Activated T-helper 17 cell treated with anti-CD3 and anti-CD28 coated beads, Interleukin-2, amount 50 U/mL, for 72 hours (primary cell): ENCODE data around the gene IMMP2L. TPM values are rescaled to one million over a fixed set of nuclear protein-coding genes. Genes with fewer than 3 reads are reported as not detected.

Experiments used
- ATAC-seq: fragments of 150-1000 bp; cut with Tn5 transposase; replicated peaks from 2 replicates; pipeline ENCODE4 v1.10.0; 2021; ENCODE audit warnings: mild to moderate bottlenecking, moderate library complexity
- H3K27ac Mint-ChIP-seq: one replicate; pipeline ENCODE4 v1.8.0; 2022; ENCODE audit warnings: mixed read lengths
- H3K27me3 Mint-ChIP-seq: one replicate; pipeline ENCODE4 v1.8.0; 2022; ENCODE audit warnings: mixed read lengths
- H3K36me3 Mint-ChIP-seq: one replicate; pipeline ENCODE4 v1.8.0; 2022; ENCODE audit warnings: low read depth, mild to moderate bottlenecking, mixed read lengths
- H3K4me1 Mint-ChIP-seq: one replicate; pipeline ENCODE4 v1.8.0; 2022; ENCODE audit warnings: mixed read lengths
- H3K4me3 Mint-ChIP-seq: one replicate; pipeline ENCODE4 v1.8.0; 2022; ENCODE audit warnings: mild to moderate bottlenecking, mixed read lengths
- H3K9me3 Mint-ChIP-seq: one replicate; pipeline ENCODE4 v1.8.0; 2022; ENCODE audit warnings: mixed read lengths
- total RNA-seq, 2 donors: library from RNA; stranded (reverse); gene quantifications; one replicate each; pipeline ENCODE4 v1.2.3, GENCODE V29; 2022

Gene IMMP2L
- total RNA-seq, 2 donors from 2014 or later: 9.5 to 27.6 TPM

DNA sequence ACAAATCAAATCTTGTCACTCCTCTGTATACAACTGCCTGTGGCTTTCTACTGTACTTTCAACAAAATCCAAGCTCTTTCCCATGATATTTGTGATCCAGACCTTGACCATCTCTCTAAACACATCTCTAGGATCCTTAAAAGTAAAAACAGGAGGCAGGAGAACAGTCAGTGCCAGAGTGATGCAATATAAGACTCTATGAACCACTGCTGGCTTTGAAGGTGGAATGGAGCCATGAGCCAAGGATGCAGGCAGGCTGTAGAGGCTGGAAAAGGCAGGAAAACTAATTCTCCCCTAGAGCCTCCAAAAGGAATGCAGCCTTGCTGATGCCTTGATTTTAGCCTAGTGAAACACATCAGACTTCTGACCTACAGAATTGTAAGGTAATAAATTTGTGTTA is 516.8 kb downstream of the IMMP2L start:
- Mint-ChIP-seq H3K4me3 (no peak overlapping the region), H3K27me3 (no peaks in the 10 kb centered on the region), H3K4me1 (peaks cover 9% of the 10 kb centered on the region), H3K9me3 (no peaks in the 10 kb centered on the region), H3K36me3 (no peaks in the 10 kb centered on the region), H3K27ac (no peak overlapping the region)
- no peak for ATAC-seq

DNA sequence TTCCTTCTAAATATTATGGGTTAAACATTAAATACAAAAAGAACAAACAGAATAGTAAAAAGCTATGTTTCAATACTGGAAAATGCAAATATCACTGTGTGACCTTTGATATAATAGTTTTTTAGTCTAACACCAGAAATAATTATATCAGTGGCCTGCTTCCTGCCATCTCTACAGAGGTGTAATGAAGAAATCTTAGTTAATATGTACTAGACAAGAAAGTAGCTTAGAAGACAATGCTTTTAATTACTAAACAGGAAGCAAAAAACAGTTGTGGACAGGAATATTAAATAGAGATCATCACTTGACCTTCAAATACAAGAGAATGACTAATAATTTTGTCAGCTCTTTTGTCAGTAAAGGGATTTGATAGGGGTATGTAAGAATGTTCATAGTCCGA is 518.7 kb downstream of the IMMP2L start:
- Mint-ChIP-seq H3K9me3 (no peaks in the 10 kb centered on the region), H3K4me3 (no peak overlapping the region), H3K27ac (no peak overlapping the region), H3K4me1 (peaks cover 9% of the 10 kb centered on the region), H3K27me3 (no peaks in the 10 kb centered on the region), H3K36me3 (no peaks in the 10 kb centered on the region)
- ATAC-seq: no peak

DNA sequence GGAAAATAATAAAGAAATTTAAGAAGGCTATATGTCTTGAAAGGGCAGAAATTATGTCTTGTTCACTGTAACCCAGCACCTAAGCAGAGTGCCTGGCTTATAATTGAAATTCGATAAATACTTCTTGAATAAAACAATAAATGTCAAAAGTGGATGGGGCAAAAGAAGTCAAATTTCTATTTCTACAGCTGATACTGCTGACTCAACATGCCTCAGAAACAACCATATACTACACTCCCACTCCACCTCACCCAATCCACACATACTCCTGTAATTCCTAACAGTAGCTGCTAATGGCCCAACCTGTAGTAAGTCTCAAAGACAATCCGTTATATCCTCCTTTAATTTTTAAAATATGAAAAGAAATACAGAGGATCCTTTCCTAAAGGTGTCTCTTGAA is 519.5 kb downstream of the IMMP2L start:
- no peaks in the 10 kb centered on the region for H3K27me3 Mint-ChIP-seq

DNA sequence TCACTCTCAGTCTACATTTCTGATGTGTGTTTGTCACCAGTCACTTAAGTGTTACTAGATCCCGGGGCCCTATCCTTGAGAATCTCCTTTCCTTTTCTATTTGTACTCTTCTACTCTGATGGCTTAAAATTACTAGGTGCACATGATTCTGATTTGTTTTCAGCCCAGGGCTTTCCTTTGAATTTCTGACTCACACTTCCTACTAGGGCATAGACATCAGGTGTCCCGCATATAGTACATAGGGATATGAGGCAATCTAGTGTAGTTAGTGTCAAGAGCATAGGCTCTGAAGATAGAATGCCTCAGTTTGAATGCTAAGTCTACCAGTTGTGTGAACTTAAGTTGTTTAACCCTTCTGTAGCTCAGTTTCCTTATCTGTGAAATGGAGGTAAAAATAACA is 520.7 kb downstream of the IMMP2L start:
- no peak overlapping the region for H3K4me3 Mint-ChIP-seq
- H3K9me3 Mint-ChIP-seq: no peaks in the 10 kb centered on the region
- H3K27ac Mint-ChIP-seq: no peak overlapping the region
- ATAC-seq: peak; percentile 44
- H3K4me1 Mint-ChIP-seq: peaks cover 5% of the 10 kb centered on the region
- no peaks in the 10 kb centered on the region for H3K27me3 Mint-ChIP-seq
- H3K36me3 Mint-ChIP-seq: no peaks in the 10 kb centered on the region

More for the DNA sequence above, 519.5 kb downstream of the IMMP2L start:
- no peak for ATAC-seq
- Mint-ChIP-seq H3K4me3 (no peak overlapping the region), H3K9me3 (no peaks in the 10 kb centered on the region), H3K27ac (no peak overlapping the region), H3K4me1 (peaks cover 5% of the 10 kb centered on the region), H3K36me3 (no peaks in the 10 kb centered on the region)

DNA sequence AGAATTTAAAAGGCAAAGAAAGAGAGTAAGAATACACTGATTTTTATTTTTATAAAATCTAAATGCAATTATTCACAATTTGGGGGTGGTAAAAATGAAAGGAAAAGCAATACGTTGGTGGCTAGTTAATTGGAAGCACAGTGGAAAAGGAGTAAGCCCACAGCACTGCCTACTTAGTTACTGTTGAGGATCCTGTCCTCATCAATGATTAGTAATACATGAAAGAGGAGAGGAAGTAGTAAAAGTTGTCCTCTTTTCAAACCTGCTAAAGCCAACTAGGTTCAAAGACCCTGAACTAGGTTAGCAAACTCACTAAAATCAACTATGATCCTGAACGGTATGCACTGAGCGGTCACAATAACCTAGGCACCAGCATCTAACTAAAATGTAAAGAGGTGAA is 524.1 kb downstream of the IMMP2L start:
- Mint-ChIP-seq H3K27ac (no peak overlapping the region), H3K9me3 (no peaks in the 10 kb centered on the region), H3K4me1 (peaks cover 5% of the 10 kb centered on the region), H3K4me3 (no peak overlapping the region), H3K27me3 (no peaks in the 10 kb centered on the region), H3K36me3 (no peaks in the 10 kb centered on the region)
- ATAC-seq: no peak

DNA sequence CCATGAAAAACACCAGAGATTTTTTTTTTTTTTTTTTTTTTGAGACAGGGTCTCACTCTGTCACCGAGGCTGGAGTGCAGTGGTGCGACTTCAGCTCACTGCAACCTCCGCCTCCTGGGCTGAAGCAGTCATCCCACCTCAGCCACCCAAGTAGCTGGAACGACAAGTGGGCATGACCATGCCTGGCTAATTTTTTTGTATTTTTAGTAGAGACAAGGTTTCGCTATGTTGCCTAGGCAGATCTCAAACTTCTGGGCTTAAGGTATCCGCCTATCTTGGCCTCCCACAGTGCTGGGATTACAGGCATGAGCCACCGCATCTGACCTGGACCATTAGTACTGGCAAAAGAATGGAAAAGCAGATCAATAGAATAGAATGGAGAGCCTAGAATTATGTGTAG is 530.4 kb downstream of the IMMP2L start:
- Mint-ChIP-seq H3K36me3 (no peaks in the 10 kb centered on the region), H3K27ac (no peak overlapping the region), H3K9me3 (peaks cover 3% of the 10 kb centered on the region), H3K4me1 (peaks cover 23% of the 10 kb centered on the region), H3K27me3 (no peaks in the 10 kb centered on the region), H3K4me3 (no peak overlapping the region)
- no peak for ATAC-seq

DNA sequence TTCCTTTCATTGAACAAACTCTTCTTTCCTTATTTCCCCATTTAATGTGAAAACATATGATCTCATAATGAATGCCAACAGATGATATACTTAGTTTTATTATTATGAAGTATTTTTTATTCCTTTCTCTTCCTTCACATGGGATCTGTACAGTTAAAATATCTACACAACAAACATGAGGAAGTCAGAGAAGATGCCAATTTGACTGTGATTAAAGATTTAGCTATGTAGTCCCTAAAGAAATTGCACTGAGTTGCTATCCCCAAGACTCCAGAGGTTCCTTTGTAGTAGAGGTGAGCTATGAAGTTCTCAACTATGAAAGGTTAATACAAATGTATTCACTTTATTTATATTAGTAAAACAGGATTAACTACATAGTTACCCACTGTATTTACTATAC is 532.0 kb downstream of the IMMP2L start:
- no peak for ATAC-seq
- H3K4me1 Mint-ChIP-seq: peaks cover 33% of the 10 kb centered on the region

DNA sequence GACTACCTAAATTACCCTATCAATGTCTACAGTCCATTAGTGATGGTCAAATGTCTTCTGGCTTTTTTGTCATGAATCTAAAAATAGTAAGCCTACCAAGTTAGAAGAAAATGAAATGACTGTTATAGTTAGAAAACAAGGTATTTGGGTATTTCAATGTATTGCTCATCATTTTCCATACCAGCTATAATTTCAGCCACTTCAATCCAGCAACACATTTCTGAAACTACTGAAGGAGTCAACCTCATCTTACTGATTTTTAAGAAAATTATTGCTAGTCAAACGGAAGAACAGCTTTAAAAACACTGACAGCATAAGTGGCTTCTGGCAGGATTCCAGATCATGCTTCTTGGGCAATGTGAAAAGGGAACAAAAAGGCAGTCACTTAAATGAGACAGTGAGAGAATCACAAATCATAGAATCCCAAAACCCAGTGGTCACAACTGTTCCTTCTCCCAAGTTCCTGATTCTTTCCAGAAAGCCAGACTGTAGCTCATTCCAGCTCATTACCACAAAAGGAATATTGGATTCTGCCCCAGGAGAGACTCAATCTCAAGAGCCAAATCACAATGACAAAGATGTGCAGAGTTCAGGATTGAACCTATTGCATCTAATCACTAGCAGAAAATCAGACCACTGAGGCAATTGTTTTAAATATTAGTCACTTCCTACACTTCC is 532.6 kb downstream of the IMMP2L start:
- peak; percentile 68 for ATAC-seq

More for the DNA sequence above, 532.0 kb downstream of the IMMP2L start:
- H3K27ac Mint-ChIP-seq: peak overlapping the region; percentile 91
- no peaks in the 10 kb centered on the region for H3K36me3 Mint-ChIP-seq
- peaks cover 3% of the 10 kb centered on the region for H3K9me3 Mint-ChIP-seq
- H3K4me3 Mint-ChIP-seq: peak overlapping the region; percentile 72
- H3K27me3 Mint-ChIP-seq: no peaks in the 10 kb centered on the region

DNA sequence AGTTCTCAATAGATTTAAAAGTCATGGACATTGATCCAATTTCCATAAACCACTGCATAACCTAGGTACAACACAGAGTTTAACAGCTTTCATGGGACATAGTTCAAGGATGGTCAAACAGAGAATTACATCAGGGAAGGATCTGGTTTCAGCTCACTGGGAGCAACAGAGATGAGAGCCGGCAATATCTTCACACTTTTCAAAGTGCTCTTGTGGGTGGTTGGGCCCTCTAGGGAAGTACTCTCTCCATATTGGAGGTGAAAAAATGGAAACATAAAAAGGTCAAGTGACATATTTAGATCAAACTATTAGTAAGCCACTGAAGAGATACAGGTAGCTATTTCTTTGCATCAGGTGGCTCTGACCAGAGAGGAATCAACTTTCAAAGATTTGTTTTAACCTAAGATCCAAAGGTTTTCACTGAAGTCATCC is 533.1 kb downstream of the IMMP2L start:
- Mint-ChIP-seq H3K4me1 (peaks cover 44% of the 10 kb centered on the region), H3K9me3 (peaks cover 3% of the 10 kb centered on the region), H3K27me3 (no peaks in the 10 kb centered on the region), H3K36me3 (no peaks in the 10 kb centered on the region), H3K27ac (peak overlapping the region; percentile 91), H3K4me3 (peak overlapping the region; percentile 72)
- peak; percentile 30 for ATAC-seq

More for the DNA sequence above, 532.6 kb downstream of the IMMP2L start:
- peaks cover 3% of the 10 kb centered on the region for H3K9me3 Mint-ChIP-seq
- H3K4me3 Mint-ChIP-seq: peak overlapping the region; percentile 72
- H3K27ac Mint-ChIP-seq: peak overlapping the region; percentile 91
- H3K27me3 Mint-ChIP-seq: no peaks in the 10 kb centered on the region
- H3K36me3 Mint-ChIP-seq: no peaks in the 10 kb centered on the region
- peaks cover 39% of the 10 kb centered on the region for H3K4me1 Mint-ChIP-seq

DNA sequence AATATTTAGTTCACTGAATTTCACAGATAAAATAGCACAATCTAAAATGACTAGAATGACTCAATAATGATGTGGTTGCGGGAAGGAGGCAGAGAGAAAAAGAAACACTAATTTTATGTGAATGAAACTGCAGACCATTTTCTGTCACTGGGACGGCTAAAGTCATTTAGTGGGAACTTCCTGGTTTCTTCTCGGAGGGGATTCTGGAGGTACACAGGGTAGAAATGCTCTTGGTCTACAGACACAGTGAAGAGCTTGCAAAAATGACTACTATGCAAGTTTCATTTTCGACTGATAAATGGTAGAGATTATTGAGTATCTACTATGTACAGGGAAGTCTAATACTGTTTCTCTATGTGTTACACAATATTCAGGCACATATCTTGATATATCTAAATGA is 534.9 kb downstream of the IMMP2L start:
- Mint-ChIP-seq H3K27me3 (no peaks in the 10 kb centered on the region), H3K9me3 (peaks cover 6% of the 10 kb centered on the region), H3K36me3 (no peaks in the 10 kb centered on the region), H3K27ac (peak overlapping the region; percentile 91), H3K4me1 (peaks cover 44% of the 10 kb centered on the region), H3K4me3 (peak overlapping the region; percentile 74)
- ATAC-seq: peak; percentile 46

DNA sequence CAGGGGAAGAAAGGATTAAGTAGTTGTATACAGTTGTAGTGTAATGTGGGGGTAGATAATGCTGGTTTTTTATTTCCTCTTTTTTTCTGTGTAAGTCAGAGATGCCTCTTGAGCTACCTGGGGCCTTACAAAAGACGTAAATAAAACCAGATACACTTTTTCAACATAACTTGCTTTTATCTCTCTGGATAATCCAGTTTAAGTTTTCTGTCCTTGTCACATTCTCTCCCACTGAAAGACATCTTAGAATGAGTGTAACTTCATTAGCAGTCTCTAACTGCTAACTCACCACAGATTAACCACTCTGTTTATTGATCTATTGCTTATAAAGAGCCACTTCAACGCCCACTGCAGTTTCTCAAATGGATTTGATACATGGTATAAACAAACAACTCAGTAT is 535.5 kb downstream of the IMMP2L start:
- ATAC-seq: no peak
- H3K27ac Mint-ChIP-seq: peak overlapping the region; percentile 91
- H3K9me3 Mint-ChIP-seq: peaks cover 6% of the 10 kb centered on the region
- no peaks in the 10 kb centered on the region for H3K36me3 Mint-ChIP-seq
- peaks cover 44% of the 10 kb centered on the region for H3K4me1 Mint-ChIP-seq
- H3K27me3 Mint-ChIP-seq: no peaks in the 10 kb centered on the region
- peak overlapping the region; percentile 74 for H3K4me3 Mint-ChIP-seq

DNA sequence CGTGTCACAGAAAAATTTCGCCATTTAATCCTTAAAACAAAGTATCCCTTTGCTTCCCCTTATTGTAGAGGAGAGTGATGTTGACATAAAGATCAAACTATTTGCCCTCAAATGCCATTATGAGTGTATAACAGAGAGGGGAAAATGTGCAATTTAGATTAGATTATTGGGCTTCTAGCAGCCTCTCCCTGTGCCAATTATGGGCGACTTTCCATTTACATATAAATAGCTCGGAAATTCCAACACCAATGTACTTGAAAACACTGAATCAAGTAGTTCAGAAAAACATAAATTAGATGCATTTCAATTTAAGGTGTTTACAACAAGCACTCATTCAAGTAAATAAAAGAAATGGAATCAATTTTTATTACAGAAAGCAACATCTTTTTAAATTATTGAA is 535.9 kb downstream of the IMMP2L start:
- H3K4me3 Mint-ChIP-seq: peak overlapping the region; percentile 74
- no peaks in the 10 kb centered on the region for H3K36me3 Mint-ChIP-seq
- no peaks in the 10 kb centered on the region for H3K27me3 Mint-ChIP-seq
- peaks cover 6% of the 10 kb centered on the region for H3K9me3 Mint-ChIP-seq
- peak overlapping the region; percentile 91 for H3K27ac Mint-ChIP-seq
- ATAC-seq: no peak
- H3K4me1 Mint-ChIP-seq: peaks cover 44% of the 10 kb centered on the region

DNA sequence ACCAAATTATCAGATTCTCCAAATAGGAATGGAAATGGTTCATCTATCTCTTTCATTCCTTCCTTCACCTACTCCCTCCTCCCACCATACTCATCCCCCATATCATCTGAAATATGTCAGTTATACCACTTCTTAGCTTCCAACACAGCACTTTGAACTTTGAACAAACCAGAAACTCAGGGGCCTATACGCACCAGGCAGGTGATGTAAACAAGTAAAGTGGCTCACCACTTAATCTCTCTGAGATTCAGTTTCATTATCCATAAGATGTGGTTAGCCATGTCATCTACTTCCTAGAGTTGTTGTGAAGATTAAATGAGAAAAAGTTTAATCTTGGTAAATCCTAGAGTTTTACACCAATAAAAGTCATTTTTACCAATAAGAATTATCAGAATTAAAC is 537.3 kb downstream of the IMMP2L start:
- Mint-ChIP-seq H3K36me3 (no peaks in the 10 kb centered on the region), H3K4me3 (peak overlapping the region; percentile 74), H3K4me1 (peaks cover 41% of the 10 kb centered on the region), H3K9me3 (peaks cover 6% of the 10 kb centered on the region), H3K27me3 (no peaks in the 10 kb centered on the region), H3K27ac (peak overlapping the region; percentile 91)
- peak; percentile 73 for ATAC-seq

DNA sequence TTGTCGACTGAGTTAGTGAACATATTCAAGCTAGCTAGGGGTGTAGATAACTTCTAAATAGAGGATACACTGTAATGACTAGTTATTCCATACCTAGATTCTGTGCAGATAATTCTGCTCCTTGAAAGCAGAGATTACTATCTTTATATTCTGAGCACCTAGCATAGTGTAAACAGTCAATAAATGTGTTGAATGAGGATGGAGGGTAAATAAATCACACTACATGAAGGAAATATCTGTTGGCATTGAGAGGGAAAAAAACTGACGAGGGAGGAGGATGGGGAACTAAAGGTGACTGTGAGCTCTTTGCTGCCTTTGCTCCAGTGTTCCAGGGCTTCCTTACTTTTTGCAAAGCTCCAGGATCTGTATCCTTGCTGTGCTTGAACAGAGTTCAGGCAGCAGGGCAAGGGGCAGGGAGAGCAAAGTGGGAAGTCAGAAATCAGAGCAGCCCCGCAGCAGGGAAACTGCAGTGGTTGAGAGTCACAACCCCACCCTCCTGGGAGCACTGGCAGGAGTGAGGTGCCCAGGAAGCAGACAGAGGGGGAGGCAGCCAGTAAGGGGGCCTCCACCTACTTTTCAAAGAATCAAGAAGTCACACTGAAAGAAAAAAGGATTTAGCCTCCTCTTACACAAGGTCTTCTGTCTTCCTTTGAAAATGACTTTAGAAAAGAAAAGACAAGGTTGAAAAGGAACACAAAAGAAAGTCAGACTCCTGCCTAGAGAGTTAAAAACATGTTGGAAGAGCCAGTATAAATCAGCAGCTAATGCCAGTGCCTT is 543.1 kb downstream of the IMMP2L start:
- Mint-ChIP-seq H3K9me3 (peaks cover 3% of the 10 kb centered on the region), H3K4me3 (peak overlapping the region; percentile 46), H3K4me1 (peaks cover 23% of the 10 kb centered on the region), H3K27me3 (no peaks in the 10 kb centered on the region), H3K27ac (peak overlapping the region; percentile 42), H3K36me3 (no peaks in the 10 kb centered on the region)
- ATAC-seq: peak; percentile 26

DNA sequence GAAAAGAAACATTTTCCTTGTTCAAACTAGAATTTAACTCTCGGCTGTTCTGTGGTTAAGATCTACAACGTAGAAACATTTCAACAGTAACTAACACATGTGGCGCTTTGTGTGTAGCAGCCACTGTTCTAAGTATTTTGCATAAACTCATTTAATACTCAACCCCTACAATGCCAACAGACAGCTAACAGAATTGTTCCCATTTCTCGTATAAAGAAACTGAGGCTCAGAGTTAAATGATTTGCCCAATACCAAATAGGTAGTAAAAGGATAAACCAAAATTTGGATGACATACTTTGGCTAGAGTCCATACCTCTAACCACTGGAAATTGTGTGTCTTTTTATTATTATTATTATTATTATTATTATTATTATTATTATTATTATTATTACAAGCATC is 543.8 kb downstream of the IMMP2L start:
- Mint-ChIP-seq H3K27ac (no peak overlapping the region), H3K36me3 (no peaks in the 10 kb centered on the region), H3K27me3 (no peaks in the 10 kb centered on the region), H3K4me3 (peak overlapping the region; percentile 46), H3K9me3 (peaks cover 3% of the 10 kb centered on the region), H3K4me1 (peaks cover 23% of the 10 kb centered on the region)
- ATAC-seq: no peak
